PC-3 (cell line): Measurements from ENCODE around the gene TLE3. TPM values are rescaled to one million over a fixed set of nuclear protein-coding genes. Genes with fewer than 3 reads are reported as not detected.

Experiments used
- ATAC-seq: fragments of 200-7000 bp; cut with Tn5 transposase; 2 replicates; pipeline ENCODE4 v1.9.1; 2020; ENCODE audit warnings: mild to moderate bottlenecking, moderate library complexity
- BruUV-seq: library from RNA; stranded (reverse); fragments of 400-500 nt; replicated peaks from 2 replicates; lab custom pipeline; 2021; lab: Mats Ljungman, UMichigan
- CTCF ChIA-PET: fragments of 300-600 bp; sonication (Branson Sonifier 250); formaldehyde crosslinking; loops from one replicate; lab custom pipeline; 2022; ENCODE audit warnings: antibody characterized with exemption; lab: Charles Lee
- POLR2A ChIA-PET: fragments of 300-600 bp; sonication (Branson Sonifier 250); formaldehyde crosslinking; loops from one replicate; lab custom pipeline; 2022; ENCODE audit warnings: antibody characterized with exemption; ENCODE audit not compliant: unreplicated experiment; lab: Charles Lee
- DNase-seq: peaks from one replicate; pipeline ENCODE4 v3.0.0-alpha.2; 2015
- H2AFZ ChIP-seq: fragments of 300-600 bp; sonication (generic); 2 replicates; pipeline ENCODE4 v1.6.0; 2016; ENCODE audit warnings: antibody characterized with exemption, low read length
- H3F3A ChIP-seq: fragments of 300-600 bp; sonication (generic); one replicate; pipeline ENCODE4 v1.6.0; 2017; ENCODE audit warnings: antibody characterized with exemption, low read length, control low read depth, mild to moderate bottlenecking; ENCODE audit not compliant: unreplicated experiment
- H3K27ac ChIP-seq: fragments of 300-600 bp; sonication (generic); 2 replicates; pipeline ENCODE4 v1.5.1; 2016; ENCODE audit warnings: mild to moderate bottlenecking, low read length
- H3K27me3 ChIP-seq: fragments of 300-600 bp; sonication (generic); 2 replicates; pipeline ENCODE4 v1.6.1; 2016; ENCODE audit warnings: low read length, mixed read lengths
- H3K36me3 ChIP-seq: fragments of 300-600 bp; sonication (generic); 2 replicates; pipeline ENCODE4 v1.6.1; 2016; ENCODE audit warnings: low read depth, mixed run types, low read length, mixed read lengths
- H3K4me1 ChIP-seq: fragments of 300-600 bp; sonication (generic); 2 replicates; pipeline ENCODE4 v1.5.1; 2016; ENCODE audit warnings: low read length; ENCODE audit not compliant: insufficient read depth
- H3K4me2 ChIP-seq: fragments of 300-600 bp; sonication (generic); 2 replicates; pipeline ENCODE4 v1.6.0; 2016; ENCODE audit warnings: low read length
- H3K4me3 ChIP-seq: fragments of 300-600 bp; sonication (generic); 2 replicates; pipeline ENCODE4 v1.5.1; 2016; ENCODE audit warnings: mild to moderate bottlenecking, low read length, mixed read lengths
- H3K79me2 ChIP-seq: fragments of 300-600 bp; sonication (generic); 2 replicates; pipeline ENCODE4 v1.6.1; 2017; ENCODE audit warnings: low read length, mixed read lengths
- H3K9ac ChIP-seq: fragments of 300-600 bp; sonication (generic); 2 replicates; pipeline ENCODE4 v1.6.0; 2016; ENCODE audit warnings: mild to moderate bottlenecking, low read length
- H3K9me2 ChIP-seq: fragments of 300-600 bp; sonication (generic); replicated peaks from 2 replicates; pipeline ENCODE4 v1.6.1; 2016; ENCODE audit warnings: mixed run types, low read length, mixed read lengths
- H3K9me3 ChIP-seq: fragments of 300-600 bp; sonication (generic); 2 replicates; pipeline ENCODE4 v1.6.1; 2016; ENCODE audit warnings: low read length, mixed read lengths
- H4K20me1 ChIP-seq: fragments of 300-600 bp; sonication (generic); 2 replicates; pipeline ENCODE4 v1.6.1; 2016; ENCODE audit warnings: low read length, mixed read lengths
- EZH2 ChIP-seq: fragments of 300-600 bp; sonication (generic); IDR thresholded peaks from one replicate; pipeline ENCODE4 v1.6.1; 2017; ENCODE audit warnings: antibody characterized with exemption, mild to moderate bottlenecking, low read length; ENCODE audit not compliant: unreplicated experiment
- EZH2phosphoT487 ChIP-seq: fragments of 300-600 bp; sonication (generic); IDR thresholded peaks from 2 replicates; pipeline ENCODE4 v1.6.1; 2018; ENCODE audit warnings: mild to moderate bottlenecking, antibody characterized with exemption, low read length, borderline replicate concordance
- intact Hi-C: fragments of 100-400 bp; cut with micrococcal nuclease; formaldehyde crosslinking; loops from 2 replicates; pipeline ENCODE4 v1.9.0; 2023
- total RNA-seq: library from RNA; depleted of rRNA; stranded (reverse); fragments of >200 nt; gene quantifications from 2 replicates; pipeline ENCODE4 v1.2.3, GENCODE V29; 2014
- TF ChIP-seq, protein P1 (sequence below): fragments of 300-600 bp; sonication (generic); conservative IDR thresholded peaks from 2 replicates; pipeline ENCODE4 v1.5.1; 2017; ENCODE audit warnings: antibody characterized with exemption, low read depth, mild to moderate bottlenecking, low read length

TLE3 gene
- total RNA-seq, 1 experiment from 2014 or later = 72.5 TPM

DNA sequence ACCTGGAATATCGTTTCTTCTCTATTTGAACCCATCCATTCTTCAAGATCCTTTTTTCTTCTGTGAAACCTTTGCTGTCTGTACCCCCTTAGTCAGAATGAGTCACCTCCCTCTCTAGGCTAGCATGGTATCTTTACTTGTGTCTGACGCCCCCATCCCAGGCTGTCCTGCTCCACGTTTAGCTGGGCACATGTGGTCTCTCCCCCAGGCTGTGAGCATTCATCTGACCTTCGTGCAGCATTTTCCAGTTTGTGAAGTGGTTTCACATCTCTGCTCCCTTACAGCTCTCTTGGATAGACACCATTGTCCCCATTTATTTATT lies 14.3 kb upstream of the TLE3 start:
- H2AFZ ChIP-seq = no peak overlapping the region
- CTCF ChIA-PET = no interaction called here
- ATAC-seq (no peak), DNase-seq (no peak)
- no peaks in the 10 kb centered on the region for H3K79me2 ChIP-seq
- H3F3A ChIP-seq = no peaks in the 10 kb centered on the region
- BruUV-seq = no TSS peak
- no peak for TF ChIP-seq EZH2phosphoT487
- no peak for TF ChIP-seq EZH2
- TF ChIP-seq, protein P1, sequence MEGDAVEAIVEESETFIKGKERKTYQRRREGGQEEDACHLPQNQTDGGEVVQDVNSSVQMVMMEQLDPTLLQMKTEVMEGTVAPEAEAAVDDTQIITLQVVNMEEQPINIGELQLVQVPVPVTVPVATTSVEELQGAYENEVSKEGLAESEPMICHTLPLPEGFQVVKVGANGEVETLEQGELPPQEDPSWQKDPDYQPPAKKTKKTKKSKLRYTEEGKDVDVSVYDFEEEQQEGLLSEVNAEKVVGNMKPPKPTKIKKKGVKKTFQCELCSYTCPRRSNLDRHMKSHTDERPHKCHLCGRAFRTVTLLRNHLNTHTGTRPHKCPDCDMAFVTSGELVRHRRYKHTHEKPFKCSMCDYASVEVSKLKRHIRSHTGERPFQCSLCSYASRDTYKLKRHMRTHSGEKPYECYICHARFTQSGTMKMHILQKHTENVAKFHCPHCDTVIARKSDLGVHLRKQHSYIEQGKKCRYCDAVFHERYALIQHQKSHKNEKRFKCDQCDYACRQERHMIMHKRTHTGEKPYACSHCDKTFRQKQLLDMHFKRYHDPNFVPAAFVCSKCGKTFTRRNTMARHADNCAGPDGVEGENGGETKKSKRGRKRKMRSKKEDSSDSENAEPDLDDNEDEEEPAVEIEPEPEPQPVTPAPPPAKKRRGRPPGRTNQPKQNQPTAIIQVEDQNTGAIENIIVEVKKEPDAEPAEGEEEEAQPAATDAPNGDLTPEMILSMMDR = no peak
- no peak overlapping the region for H3K27ac ChIP-seq
- peak overlapping the region; percentile 48; the same call in 1 of the 2 replicates for H3K4me2 ChIP-seq
- H3K4me1 ChIP-seq = peaks cover 6% of the 10 kb centered on the region
- H4K20me1 ChIP-seq = no peaks in the 10 kb centered on the region
- no peaks in the 10 kb centered on the region for H3K9me2 ChIP-seq
- H3K36me3 ChIP-seq = no peaks in the 10 kb centered on the region
- POLR2A ChIA-PET = interaction anchor here (1.0 kb wide), 1 partner anchor 11 kb away, joined by 5 read pairs; no protein-coding TSS in a partner anchor
- H3K27me3 ChIP-seq = no peaks in the 10 kb centered on the region
- no peak overlapping the region for H3K9ac ChIP-seq
- H3K9me3 ChIP-seq = no peaks in the 10 kb centered on the region
- intact Hi-C loops = no loop called here
- no peak overlapping the region for H3K4me3 ChIP-seq

DNA sequence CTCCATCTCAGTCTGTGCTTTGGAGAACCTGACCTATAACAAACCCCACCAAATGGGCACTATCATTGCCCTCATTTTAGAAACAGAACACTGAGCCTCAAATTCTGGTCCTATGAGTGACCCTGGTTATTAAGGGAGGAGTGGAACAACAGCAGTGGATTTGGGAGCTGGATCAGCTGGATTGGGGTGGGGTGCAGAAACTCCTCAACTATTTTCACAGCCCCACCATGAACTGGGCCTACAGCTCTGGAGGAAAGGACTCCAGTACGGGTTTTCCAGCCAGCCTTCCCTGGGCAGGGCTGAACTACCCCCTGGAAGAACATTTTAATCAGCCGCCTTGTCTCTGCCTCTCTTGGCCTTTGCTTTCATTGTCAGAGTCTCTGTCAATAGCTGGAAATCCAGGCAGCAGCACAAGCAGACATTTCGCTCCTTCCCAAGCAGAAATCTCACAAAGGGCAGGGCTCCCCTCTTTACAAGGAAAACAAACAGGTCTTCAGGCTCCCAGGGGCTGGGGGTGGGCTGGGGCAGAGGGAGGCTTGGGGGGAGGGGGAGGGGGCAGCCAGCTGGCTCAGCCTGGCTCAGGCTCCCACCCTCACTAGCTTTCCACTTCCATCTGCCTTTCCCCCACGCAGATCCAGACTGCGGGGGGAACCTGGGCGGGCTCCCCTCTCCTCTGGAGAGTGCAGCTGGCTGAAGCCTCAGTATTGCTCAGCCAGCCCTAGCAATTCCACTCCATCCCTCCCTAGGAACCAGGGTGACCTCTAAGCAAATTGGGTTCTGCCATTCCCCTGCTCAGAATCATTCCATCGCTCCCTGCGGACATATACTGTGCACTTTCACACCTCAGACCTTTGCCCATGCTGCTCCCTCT lies 13.7 kb upstream of the TLE3 start:
- BruUV-seq = no TSS peak
- CTCF ChIA-PET = no interaction called here
- Histone ChIP-seq H3K79me2 (no peaks in the 10 kb centered on the region), H3K9me2 (no peaks in the 10 kb centered on the region), H3K27me3 (no peaks in the 10 kb centered on the region), H3K4me2 (peak overlapping the region; percentile 48; the same call in 1 of the 2 replicates), H3K36me3 (no peaks in the 10 kb centered on the region), H2AFZ (no peak overlapping the region), H3K4me3 (no peak overlapping the region), H3K4me1 (peaks cover 6% of the 10 kb centered on the region), H3K27ac (no peak overlapping the region), H3K9me3 (no peaks in the 10 kb centered on the region), H4K20me1 (no peaks in the 10 kb centered on the region), H3F3A (no peaks in the 10 kb centered on the region), H3K9ac (no peak overlapping the region)
- POLR2A ChIA-PET = interaction anchor here (1.0 kb wide), 1 partner anchor 10 kb away, joined by 5 read pairs; no protein-coding TSS in a partner anchor
- ATAC-seq (peak; percentile 81), DNase-seq (peak; percentile 61)
- TF ChIP-seq, protein P1 = no peak
- TF ChIP-seq EZH2 (no peak), EZH2phosphoT487 (no peak)
- intact Hi-C loops = loop anchor here (1.0 kb wide), 1 partner anchor 10 kb away; no protein-coding TSS in a partner anchor

DNA sequence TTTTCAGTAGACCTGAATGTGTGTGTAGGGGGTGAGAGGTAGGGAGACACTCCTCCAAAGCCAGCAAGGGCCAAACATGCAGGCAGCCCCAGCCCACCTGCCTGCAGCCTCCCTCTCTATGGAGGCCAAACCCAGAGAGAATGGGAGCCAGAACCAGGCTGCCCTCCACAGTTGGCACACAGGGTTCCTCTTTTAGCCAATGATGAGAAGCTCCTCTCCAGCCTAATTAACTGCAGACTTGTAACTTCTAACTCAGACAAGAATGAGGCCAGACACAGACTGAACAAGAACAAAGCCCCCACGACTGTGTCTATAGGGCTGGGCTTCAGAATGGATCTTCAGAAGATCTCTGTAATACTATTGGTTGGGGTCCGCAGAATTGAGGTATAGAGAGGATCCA lies 12.3 kb upstream of the TLE3 start:
- no peak overlapping the region for H3K4me2 ChIP-seq
- H3K27ac ChIP-seq = no peak overlapping the region
- ATAC-seq (no peak), DNase-seq (no peak)
- H3F3A ChIP-seq = no peaks in the 10 kb centered on the region
- H3K9me2 ChIP-seq = no peaks in the 10 kb centered on the region
- H3K9me3 ChIP-seq = no peaks in the 10 kb centered on the region
- no peak overlapping the region for H2AFZ ChIP-seq
- no TSS peak for BruUV-seq
- H3K4me1 ChIP-seq = peaks cover 6% of the 10 kb centered on the region
- no peak overlapping the region for H3K9ac ChIP-seq
- H3K36me3 ChIP-seq = no peaks in the 10 kb centered on the region
- intact Hi-C loops = no loop called here
- H3K79me2 ChIP-seq = no peaks in the 10 kb centered on the region
- TF ChIP-seq EZH2 (no peak), EZH2phosphoT487 (no peak)
- TF ChIP-seq, protein P1 = no peak
- no peaks in the 10 kb centered on the region for H4K20me1 ChIP-seq
- ChIA-PET POLR2A (no interaction called here), CTCF (no interaction called here)
- H3K27me3 ChIP-seq = no peaks in the 10 kb centered on the region
- H3K4me3 ChIP-seq = no peak overlapping the region
